Measurements from ENCODE around the gene ADGRV1.
A peak's percentile ranks its signal among the peaks of the same experiment; 100 is the strongest.
"Not testable (repeated sequence)": the region's sequence is repeated elsewhere in the genome, so short reads cannot be mapped to it uniquely, and the experiment has no call there.

The ADGRV1 gene

DNA sequence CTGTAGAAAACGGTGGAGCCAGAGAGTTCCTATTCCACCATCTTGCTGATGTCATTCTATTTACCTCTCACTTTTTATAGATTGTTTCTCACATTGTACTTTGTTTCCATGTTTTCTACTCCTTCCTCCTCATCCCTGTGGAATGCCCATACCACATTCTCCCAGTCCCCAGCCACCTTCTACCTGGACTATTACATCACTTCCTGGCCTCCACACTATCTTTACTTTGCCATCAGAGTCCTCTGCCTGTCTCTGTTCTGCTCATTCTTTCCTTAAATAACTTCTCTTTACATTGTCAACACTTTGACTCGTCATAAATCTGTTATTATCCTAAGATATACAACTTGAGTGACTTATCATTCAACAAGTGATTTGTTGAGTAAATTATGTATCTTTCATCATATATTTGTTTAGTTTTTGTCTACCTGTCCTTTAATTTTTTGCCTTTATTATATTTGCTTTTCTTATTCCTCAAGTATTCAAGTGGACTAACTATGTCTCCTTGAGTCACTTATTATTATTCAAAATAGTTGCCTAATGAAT is 182.5 kb downstream of the ADGRV1 start:
- no peak for DNase-seq

DNA sequence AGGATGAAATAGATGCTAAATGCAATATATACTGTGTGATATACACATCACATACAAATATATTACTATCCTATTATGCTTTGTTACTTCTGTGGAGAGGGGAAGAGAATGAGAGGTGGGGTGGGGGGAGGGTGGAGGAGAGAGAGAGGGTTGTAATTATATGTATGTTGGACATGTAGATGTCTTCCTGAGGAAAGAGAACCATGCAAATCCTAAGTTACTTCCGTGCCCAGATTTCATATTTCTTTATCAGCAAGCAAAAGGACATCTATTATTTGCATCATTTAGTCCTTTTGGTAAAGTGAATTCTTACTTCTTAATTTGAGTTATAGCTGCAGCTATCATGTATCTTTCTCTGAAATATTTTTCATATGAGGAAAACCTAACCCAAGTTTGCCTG is 187.5 kb downstream of the ADGRV1 start:
- DNase-seq = no peak

DNA sequence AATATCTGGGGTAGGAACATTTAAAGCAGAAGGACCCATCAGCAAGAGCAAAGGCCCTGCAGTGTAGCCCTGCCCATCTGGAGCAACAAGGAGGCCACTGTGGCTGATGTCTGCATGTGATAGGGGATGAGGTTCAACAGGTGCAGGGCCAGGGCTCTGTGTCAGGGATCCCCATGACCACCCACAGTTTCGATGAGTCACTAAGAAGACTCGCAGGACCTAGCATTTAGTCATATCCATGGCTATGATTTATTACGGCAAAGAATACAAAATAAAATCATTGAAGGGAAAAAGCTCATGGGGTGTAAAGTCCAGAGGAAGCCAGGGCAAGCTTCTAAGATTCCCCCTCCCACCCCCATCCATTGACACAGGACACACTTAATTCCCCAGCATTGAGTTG is 188.6 kb downstream of the ADGRV1 start:
- no peak for DNase-seq

- no peak for DNase-seq
Observed at GRCh38 chr5:90747693-90748092, 189.1 kb downstream of the ADGRV1 start.

GRCh38 chr5:90759119-90759518 is 200.5 kb downstream of the ADGRV1 start:
- no peak for DNase-seq

DNA sequence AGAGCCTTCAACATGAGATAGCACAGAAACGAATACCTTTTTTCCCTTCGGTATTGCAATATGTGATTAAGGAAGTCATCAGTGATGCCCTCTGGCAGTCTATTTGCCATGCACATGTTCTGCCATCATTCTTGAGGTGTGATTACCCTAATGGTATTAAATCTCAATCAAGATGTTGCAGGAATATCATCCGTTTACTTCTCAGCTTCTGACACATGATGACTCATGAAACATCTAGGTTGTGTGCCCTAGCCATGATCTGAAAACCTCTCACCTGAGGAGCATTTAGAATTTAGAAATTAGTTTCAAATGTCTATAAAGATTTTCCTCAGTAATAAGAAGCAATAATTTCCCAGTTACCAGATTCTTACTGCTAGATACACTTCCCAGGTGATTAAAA is 209.1 kb downstream of the ADGRV1 start:
- no peak for DNase-seq

DNA sequence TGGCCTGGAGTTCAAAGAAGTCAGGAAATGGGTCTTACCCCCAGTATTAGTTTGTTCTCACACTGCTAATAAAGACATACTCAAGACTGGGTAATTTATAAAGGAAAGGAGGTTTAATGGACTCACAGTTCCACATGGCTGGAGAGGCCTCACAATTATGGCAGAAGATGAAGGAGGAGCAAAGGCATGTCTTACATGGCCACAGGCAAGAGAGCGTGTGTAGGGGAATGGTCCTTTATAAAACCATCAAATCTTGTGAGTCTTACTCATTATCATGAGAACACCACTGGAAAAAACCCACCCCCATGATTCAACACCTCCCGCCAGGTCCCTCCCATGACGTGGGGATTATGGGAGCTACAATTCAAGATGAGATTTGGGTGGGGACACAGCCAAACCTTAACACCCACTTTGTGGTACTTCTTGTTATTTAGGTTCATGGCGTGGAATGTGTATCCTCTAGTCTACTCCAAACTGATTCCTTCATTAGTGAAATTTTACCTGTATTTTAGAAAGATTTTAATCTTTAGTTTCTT is 211.5 kb downstream of the ADGRV1 start:
- DNase-seq = not testable (repeated sequence)

GRCh38 chr5:90777959-90778358 is 219.4 kb downstream of the ADGRV1 start:
- no peak for DNase-seq

- peak; percentile 40 for DNase-seq
Observed at GRCh38 chr5:90783460-90784333, 225.1 kb downstream of the ADGRV1 start.

- no peak for DNase-seq
Observed at GRCh38 chr5:90786756-90787155, 228.2 kb downstream of the ADGRV1 start.

DNA sequence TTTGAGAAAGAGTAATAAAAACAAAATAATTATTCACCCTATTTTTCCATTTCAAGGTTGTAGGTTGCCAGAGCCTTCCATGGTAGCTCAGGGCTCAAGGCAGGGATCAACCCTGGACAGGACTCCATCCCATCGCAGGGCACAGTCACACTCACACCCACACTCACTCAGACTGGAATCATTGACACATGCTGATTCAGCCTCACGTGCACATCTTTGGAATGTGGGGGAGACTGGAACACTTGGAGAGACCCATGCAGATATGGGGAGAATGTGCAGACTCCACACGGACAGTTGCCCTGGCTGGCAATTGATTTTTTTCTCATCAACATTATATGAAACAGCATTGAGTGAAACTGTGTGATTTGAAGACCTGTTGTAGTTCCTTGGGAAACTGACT is 234.1 kb downstream of the ADGRV1 start:
- DNase-seq = no peak

DNA sequence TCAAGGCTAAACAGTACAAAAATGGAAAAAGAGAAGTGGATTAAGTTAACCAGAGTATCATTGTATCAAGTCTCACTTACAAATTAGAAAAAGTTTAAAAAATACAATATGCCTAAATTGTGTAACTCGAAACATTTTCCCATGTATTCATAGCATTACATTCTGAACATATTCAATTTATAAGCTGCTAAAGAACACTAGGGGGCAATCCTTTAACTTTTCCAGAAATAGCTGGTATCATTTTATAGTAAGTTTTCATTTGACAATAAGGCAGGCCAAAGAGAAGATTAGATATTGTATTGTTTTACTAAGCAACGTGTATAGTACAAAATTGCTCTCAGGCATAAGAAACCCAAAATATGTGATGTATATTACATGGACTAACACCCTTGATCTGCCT is 234.6 kb downstream of the ADGRV1 start:
- DNase-seq = no peak

DNA sequence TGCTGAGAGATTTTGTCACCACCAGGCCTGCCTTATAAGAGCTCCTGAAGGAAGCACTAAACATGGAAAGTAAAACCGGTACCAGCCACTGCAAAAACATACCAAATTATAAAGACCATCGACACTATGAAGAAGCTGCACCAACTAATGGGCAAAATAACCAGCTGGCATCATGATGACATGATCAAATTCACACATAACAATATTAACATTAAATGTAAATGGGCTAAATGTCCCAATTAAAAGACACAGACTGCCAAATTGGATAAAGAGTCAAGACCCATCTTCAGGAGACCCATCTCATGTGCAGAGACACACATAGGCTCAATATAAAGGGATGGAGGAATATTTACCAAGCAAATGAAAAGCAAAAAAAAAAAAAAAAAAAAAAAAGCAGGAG is 238.3 kb downstream of the ADGRV1 start:
- DNase-seq = not testable (repeated sequence)

DNA sequence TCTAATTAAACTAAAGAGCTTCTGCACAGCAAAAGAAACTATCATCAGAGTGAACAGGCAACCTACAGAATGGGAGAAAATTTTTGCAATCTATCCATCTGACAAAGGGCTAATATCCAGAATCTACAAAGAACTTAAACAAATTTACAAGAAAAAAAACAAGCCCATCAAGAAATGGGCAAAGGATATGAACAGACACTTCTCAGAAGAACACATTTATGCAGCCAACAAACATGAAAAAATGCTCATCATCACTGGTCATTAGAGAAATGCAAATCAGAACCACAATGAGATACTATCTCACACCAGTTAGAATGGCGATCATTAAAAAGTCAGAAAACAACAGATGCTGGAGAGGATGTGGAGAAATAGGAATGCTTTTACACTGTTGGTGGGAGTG is 241.5 kb downstream of the ADGRV1 start:
- DNase-seq = not testable (repeated sequence)

- not testable (repeated sequence) for DNase-seq
Observed at GRCh38 chr5:90800515-90800914, 241.9 kb downstream of the ADGRV1 start.

GRCh38 chr5:90802474-90803317 is 244.1 kb downstream of the ADGRV1 start:
- DNase-seq = peak; percentile 7

GRCh38 chr5:90803381-90803780 is 244.8 kb downstream of the ADGRV1 start:
- DNase-seq = no peak

DNA sequence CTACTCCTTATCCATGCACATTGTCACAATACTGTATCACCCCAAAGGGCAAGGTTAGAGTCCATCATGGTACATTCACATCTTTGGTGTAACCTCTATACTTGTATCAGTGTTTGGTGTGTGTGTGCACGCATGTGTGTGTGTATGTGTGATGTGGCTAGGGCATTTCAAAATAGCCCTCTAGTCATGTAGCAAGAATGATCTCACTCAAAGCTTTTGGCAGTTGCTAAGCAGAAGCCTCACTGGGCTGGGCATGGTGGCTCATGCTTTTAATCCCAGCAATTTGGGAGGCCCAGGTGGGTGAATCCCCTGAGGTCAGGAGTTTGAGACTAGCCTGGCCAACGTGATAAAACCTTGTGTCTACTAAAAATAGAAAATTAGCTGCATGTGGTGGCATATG is 245.3 kb downstream of the ADGRV1 start:
- DNase-seq = no peak

DNA sequence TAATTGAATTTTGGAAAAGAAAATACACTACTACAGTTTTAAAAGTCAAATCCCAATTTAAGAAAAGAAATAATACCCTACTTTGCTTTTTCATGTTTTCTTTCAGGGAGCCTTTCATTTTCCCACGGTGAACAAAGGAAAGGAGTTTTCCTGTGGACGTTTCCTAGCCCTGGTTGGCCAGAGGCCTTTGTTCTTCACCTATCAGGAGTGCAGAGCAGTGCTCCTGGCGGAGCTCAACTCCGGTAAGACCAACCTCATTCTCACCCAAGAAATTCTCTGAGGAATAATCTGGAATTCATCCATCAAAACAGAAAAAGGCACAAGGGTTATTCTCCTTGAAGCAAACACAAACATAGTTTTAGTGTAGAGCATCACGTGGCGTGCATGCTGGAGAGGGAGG is 248.9 kb downstream of the ADGRV1 start:
- no peak for DNase-seq

- DNase-seq = no peak
Observed at GRCh38 chr5:90809311-90810056, 250.9 kb downstream of the ADGRV1 start.

DNA sequence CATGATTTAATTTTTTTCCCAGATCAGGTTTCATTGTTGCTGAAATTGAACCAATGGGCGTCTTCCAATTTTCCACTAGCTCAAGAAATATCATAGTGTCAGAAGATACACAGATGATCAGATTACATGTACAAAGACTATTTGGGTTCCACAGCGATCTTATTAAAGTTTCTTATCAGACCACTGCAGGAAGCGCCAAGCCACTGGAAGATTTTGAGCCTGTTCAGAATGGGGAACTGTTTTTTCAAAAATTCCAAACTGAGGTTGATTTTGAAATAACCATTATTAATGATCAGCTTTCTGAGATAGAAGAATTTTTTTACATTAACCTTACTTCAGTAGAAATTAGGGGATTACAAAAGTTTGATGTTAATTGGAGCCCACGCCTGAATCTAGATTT is 251.6 kb downstream of the ADGRV1 start:
- DNase-seq = no peak

- DNase-seq = peak; percentile 49
Observed at GRCh38 chr5:90813392-90813791, 254.8 kb downstream of the ADGRV1 start.

DNA sequence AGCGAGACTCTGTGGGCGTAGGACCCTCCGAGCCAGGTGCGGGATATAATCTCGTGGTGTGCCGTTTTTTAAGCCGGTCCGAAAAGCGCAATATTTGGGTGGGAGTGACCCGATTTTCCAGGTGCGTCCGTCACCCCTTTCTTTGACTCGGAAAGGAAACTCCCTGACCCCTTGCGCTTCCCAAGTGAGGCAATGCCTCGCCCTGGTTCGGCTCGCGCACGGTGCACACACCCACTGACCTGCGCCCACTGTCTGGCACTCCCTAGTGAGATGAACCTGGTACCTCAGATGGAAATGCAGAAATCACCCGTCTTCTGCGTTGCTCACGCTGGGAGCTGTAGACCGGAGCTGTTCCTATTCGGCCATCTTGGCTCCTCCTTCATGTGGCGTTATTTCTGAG is 263.5 kb downstream of the ADGRV1 start:
- not testable (repeated sequence) for DNase-seq
